ENCODE results near the gene KLK5. TPM values are rescaled to one million over a fixed set of nuclear protein-coding genes. Genes with fewer than 3 reads are reported as not detected.
A peak's percentile ranks its signal among the peaks of the same experiment; 100 is the strongest.
"Not testable (repeated sequence)": the region's sequence is repeated elsewhere in the genome, so short reads cannot be mapped to it uniquely, and the experiment has no call there.

KLK5 gene, protein sequence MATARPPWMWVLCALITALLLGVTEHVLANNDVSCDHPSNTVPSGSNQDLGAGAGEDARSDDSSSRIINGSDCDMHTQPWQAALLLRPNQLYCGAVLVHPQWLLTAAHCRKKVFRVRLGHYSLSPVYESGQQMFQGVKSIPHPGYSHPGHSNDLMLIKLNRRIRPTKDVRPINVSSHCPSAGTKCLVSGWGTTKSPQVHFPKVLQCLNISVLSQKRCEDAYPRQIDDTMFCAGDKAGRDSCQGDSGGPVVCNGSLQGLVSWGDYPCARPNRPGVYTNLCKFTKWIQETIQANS
- 10 to 100 TPM; 13.9 to 18.7 TPM for polyA plus RNA-seq

DNA sequence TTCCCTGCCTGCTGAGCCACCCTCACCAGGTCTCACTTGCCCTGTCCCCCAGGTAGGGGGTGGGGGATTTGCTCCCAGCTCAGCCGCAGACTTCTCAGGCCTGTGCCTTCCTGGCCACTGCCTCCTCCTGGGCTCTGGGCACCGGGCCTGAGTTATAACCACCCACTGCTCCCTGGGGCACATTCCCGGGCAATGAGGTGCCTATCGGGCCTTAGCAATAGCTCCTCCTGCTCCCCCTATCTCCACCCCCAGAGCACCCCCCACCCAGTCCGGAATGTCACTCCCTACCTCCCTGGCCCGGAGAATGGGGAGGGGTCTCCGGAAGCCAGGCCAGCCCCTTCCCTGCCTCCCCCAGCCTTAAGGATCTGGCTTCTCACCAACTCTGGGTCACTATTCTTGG, at the start of gene KLK5:
TSS of gene KLK5 (minus strand) at position 129 of the 400 bp plus-strand sequence. CDS start 381 bp downstream, outside the sequence.
- no peaks in the 10 kb centered on the region for H3K36me3 ChIP-seq (ENCODE audit: control insufficient read depth in 2 of 2, insufficient read depth in 2 of 2, low read length in 1 of 2)
- WGBS, 2 donors: 7 to 15% methylated on average over 7 of the region's 7 CpGs
- no peaks in the 10 kb centered on the region for H3K27me3 ChIP-seq (ENCODE audit: control insufficient read depth in 1 of 2, insufficient read depth in 2 of 2, low read length in 2 of 2)
- no peaks in the 10 kb centered on the region for H3K9me3 ChIP-seq (ENCODE audit: control insufficient read depth in 2 of 2, insufficient read depth in 1 of 2, low read depth in 1 of 2, low read length in 1 of 2)
- H3K27ac ChIP-seq (ENCODE audit: low read depth in 2 of 2, low read length in 1 of 2): no peak within 1 kb of the TSS
- H3K4me1 ChIP-seq (ENCODE audit: control insufficient read depth in 2 of 2, insufficient read depth in 2 of 2, low read length in 1 of 2): peaks cover 0 to 2% of the 10 kb centered on the region in 2 donors
- peak within 1 kb of the TSS in 1 of 2 donors; percentile 28 for H3K4me3 ChIP-seq (ENCODE audit: low read depth in 1 of 2, low read length in 2 of 2)

DNA sequence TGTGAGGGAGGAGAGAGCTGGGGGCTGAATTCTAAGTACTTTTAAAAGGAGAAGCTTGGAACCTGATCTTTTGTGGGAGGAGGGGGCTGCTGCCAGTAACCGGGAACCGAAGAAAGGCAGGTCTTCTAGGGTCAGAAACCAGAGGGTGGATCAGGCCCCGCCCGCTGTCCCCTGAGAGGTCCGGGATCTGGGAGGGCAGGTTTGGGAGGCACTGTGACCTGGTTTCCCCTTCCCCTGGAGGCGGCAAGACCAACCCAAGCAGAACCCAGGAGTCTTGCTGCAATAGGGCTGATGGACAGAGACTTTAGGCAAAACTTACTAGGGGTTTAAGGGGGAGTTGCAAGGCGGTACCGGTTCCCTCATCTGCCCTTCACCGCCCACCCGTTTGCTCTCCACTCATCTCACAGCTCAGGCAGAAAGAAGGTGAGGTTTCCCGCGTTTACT, 49.3 kb upstream of the KLK5 start:
- H3K27me3 ChIP-seq (ENCODE audit: control insufficient read depth in 1 of 2, insufficient read depth in 2 of 2, low read length in 2 of 2): no peaks in the 10 kb centered on the region
- no peaks in the 10 kb centered on the region for H3K9me3 ChIP-seq (ENCODE audit: control insufficient read depth in 2 of 2, insufficient read depth in 1 of 2, low read depth in 1 of 2, low read length in 1 of 2)
- H3K36me3 ChIP-seq (ENCODE audit: control insufficient read depth in 2 of 2, insufficient read depth in 2 of 2, low read length in 1 of 2): no peaks in the 10 kb centered on the region
- H3K4me1 ChIP-seq (ENCODE audit: control insufficient read depth in 2 of 2, insufficient read depth in 2 of 2, low read length in 1 of 2): no peaks in the 10 kb centered on the region
- H3K4me3 ChIP-seq (ENCODE audit: low read depth in 1 of 2, low read length in 2 of 2): peak overlapping the region; percentile 31 to 61
- WGBS, 2 donors: 32 to 40% methylated on average over 11 to 12 of the region's 12 CpGs
- H3K27ac ChIP-seq (ENCODE audit: low read depth in 2 of 2, low read length in 1 of 2): peak overlapping the region; percentile 78 to 91

DNA sequence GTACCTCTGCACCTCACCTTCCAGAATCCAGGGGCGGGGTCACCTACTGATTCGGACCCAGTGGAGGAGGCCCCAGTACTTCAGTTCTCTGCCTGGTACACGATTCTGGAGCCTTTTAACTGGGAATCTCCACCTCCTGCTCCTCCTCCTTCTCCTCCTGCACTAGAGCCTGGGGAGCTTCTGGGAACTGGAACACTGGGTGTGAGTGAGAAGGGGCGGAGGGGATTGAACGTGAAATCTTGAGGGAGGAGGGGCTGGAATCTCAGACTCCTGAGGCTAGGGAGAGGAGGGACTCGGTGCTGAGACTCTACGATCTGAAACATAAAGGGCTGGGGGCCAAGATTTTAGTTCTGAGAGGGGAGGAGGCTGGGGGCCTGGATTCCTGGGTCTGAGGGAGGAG, 48.7 kb upstream of the KLK5 start, which contains the start of gene KLK8:
TSS of gene KLK8 (minus strand) at position 90 of the 400 bp plus-strand sequence. CDS start 437 bp downstream, outside the sequence.
- Histone ChIP-seq H3K27me3 (ENCODE audit: control insufficient read depth in 1 of 2, insufficient read depth in 2 of 2, low read length in 2 of 2) (no peaks in the 10 kb centered on the region), H3K27ac (ENCODE audit: low read depth in 2 of 2, low read length in 1 of 2) (peak within 1 kb of the TSS; percentile 78 to 91), H3K4me1 (ENCODE audit: control insufficient read depth in 2 of 2, insufficient read depth in 2 of 2, low read length in 1 of 2) (no peaks in the 10 kb centered on the region), H3K36me3 (ENCODE audit: control insufficient read depth in 2 of 2, insufficient read depth in 2 of 2, low read length in 1 of 2) (no peaks in the 10 kb centered on the region), H3K4me3 (ENCODE audit: low read depth in 1 of 2, low read length in 2 of 2) (peak within 1 kb of the TSS; percentile 53 to 61), H3K9me3 (ENCODE audit: control insufficient read depth in 2 of 2, insufficient read depth in 1 of 2, low read depth in 1 of 2, low read length in 1 of 2) (no peaks in the 10 kb centered on the region)
- 19 to 22% methylated on average over 7 of the region's 7 CpGs for WGBS, 2 donors

DNA sequence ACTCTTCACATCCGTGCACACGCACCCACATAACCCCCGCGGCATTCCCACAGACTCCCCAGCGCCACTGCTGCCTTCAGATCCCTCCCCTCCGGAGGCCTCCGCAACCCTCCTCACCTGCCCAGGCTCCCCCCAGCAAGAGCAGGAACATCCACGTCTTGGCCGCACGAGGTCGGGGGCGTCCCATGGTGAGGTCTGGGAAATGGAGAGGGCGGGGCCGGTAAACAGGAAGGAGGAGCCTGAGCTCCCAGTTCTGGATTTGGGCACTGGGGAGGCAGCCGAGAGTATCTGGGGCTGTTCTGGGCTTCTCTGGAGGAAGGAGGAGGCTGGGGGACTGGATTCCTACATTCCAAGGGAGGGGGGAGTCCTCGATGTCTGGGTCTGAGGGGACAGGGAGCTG, 48.1 kb upstream of the KLK5 start:
- H3K36me3 ChIP-seq (ENCODE audit: control insufficient read depth in 2 of 2, insufficient read depth in 2 of 2, low read length in 1 of 2): no peaks in the 10 kb centered on the region
- peak overlapping the region; percentile 53 to 61 for H3K4me3 ChIP-seq (ENCODE audit: low read depth in 1 of 2, low read length in 2 of 2)
- H3K9me3 ChIP-seq (ENCODE audit: control insufficient read depth in 2 of 2, insufficient read depth in 1 of 2, low read depth in 1 of 2, low read length in 1 of 2): no peaks in the 10 kb centered on the region
- H3K27me3 ChIP-seq (ENCODE audit: control insufficient read depth in 1 of 2, insufficient read depth in 2 of 2, low read length in 2 of 2): no peaks in the 10 kb centered on the region
- 24 to 30% methylated on average over 16 of the region's 16 CpGs for WGBS, 2 donors
- no peaks in the 10 kb centered on the region for H3K4me1 ChIP-seq (ENCODE audit: control insufficient read depth in 2 of 2, insufficient read depth in 2 of 2, low read length in 1 of 2)
- peak overlapping the region; percentile 78 to 91 for H3K27ac ChIP-seq (ENCODE audit: low read depth in 2 of 2, low read length in 1 of 2)

DNA sequence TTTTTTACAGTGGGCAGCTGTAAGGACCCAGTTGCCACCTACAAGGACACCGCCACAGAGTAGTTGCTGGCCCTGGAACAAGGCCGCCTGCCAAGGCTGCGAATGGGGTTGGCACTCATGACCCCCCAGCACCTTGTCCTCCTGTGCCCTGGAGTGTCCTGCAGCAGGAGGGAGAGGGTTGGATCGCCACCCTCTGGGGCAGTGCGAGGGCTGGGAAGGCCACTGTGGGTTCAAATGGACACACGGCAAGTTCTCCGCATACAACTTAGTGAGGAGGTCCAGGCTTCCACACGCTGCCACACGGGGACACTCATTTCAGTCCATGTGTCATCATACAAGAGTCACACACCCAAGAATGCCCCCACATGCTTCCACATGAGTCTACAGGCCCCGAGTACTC, 47.6 kb upstream of the KLK5 start:
- Histone ChIP-seq H3K4me1 (ENCODE audit: control insufficient read depth in 2 of 2, insufficient read depth in 2 of 2, low read length in 1 of 2) (no peaks in the 10 kb centered on the region), H3K27ac (ENCODE audit: low read depth in 2 of 2, low read length in 1 of 2) (peak overlapping the region in 1 of 2 donors; percentile 91), H3K4me3 (ENCODE audit: low read depth in 1 of 2, low read length in 2 of 2) (peak overlapping the region; percentile 53 to 61), H3K36me3 (ENCODE audit: control insufficient read depth in 2 of 2, insufficient read depth in 2 of 2, low read length in 1 of 2) (no peaks in the 10 kb centered on the region), H3K9me3 (ENCODE audit: control insufficient read depth in 2 of 2, insufficient read depth in 1 of 2, low read depth in 1 of 2, low read length in 1 of 2) (no peaks in the 10 kb centered on the region), H3K27me3 (ENCODE audit: control insufficient read depth in 1 of 2, insufficient read depth in 2 of 2, low read length in 2 of 2) (no peaks in the 10 kb centered on the region)
- 77 to 79% methylated on average over 10 of the region's 10 CpGs for WGBS, 2 donors

DNA sequence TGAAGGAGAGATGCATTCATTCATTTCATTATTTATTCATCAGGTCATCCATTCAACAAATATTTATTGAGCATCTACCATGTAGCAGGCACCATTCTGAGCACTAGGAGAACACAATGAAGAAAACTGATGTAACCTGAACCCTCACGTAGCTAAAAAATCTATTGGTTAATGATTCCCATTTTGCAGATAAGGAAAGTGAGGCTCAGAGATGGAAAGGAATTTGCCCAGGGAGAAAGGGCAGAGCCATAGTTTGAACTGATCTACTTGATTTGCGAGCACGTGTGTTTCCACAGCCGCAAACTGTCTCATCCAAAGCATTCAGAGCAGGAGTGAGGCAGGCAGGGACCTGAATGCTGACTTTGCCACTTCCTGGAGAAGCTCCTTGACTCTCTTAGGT, 45.8 kb upstream of the KLK5 start:
- Histone ChIP-seq H3K9me3 (ENCODE audit: control insufficient read depth in 2 of 2, insufficient read depth in 1 of 2, low read depth in 1 of 2, low read length in 1 of 2) (no peaks in the 10 kb centered on the region), H3K27me3 (ENCODE audit: control insufficient read depth in 1 of 2, insufficient read depth in 2 of 2, low read length in 2 of 2) (no peaks in the 10 kb centered on the region), H3K36me3 (ENCODE audit: control insufficient read depth in 2 of 2, insufficient read depth in 2 of 2, low read length in 1 of 2) (no peaks in the 10 kb centered on the region), H3K4me1 (ENCODE audit: control insufficient read depth in 2 of 2, insufficient read depth in 2 of 2, low read length in 1 of 2) (no peaks in the 10 kb centered on the region), H3K4me3 (ENCODE audit: low read depth in 1 of 2, low read length in 2 of 2) (no peak overlapping the region), H3K27ac (ENCODE audit: low read depth in 2 of 2, low read length in 1 of 2) (peak overlapping the region in 1 of 2 donors; percentile 34)
- WGBS, 2 donors: 61 to 70% methylated on average over 4 of the region's 4 CpGs

DNA sequence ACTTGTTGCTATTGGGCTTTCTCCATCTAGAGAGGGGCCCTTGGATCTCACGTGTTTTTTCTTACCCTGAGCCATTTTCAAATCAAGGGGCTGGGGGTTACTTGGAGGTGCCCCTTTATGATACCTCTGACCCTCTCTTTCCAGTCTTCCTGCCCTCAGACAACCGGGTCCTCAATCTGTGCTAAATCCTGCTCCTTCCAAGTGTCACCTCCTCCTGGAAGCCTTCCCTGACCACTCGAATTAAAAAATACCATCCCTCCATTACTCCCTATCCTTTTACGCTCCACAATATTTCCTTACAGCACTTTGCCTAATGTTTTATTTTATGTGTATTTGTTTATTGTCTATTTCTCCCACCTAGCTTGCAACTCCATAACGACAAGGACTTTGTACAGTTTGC, 45.2 kb upstream of the KLK5 start:
- Histone ChIP-seq H3K27me3 (ENCODE audit: control insufficient read depth in 1 of 2, insufficient read depth in 2 of 2, low read length in 2 of 2) (no peaks in the 10 kb centered on the region), H3K9me3 (ENCODE audit: control insufficient read depth in 2 of 2, insufficient read depth in 1 of 2, low read depth in 1 of 2, low read length in 1 of 2) (no peaks in the 10 kb centered on the region), H3K36me3 (ENCODE audit: control insufficient read depth in 2 of 2, insufficient read depth in 2 of 2, low read length in 1 of 2) (no peaks in the 10 kb centered on the region), H3K27ac (ENCODE audit: low read depth in 2 of 2, low read length in 1 of 2) (no peak overlapping the region), H3K4me1 (ENCODE audit: control insufficient read depth in 2 of 2, insufficient read depth in 2 of 2, low read length in 1 of 2) (no peaks in the 10 kb centered on the region), H3K4me3 (ENCODE audit: low read depth in 1 of 2, low read length in 2 of 2) (no peak overlapping the region)
- WGBS, 2 donors: 64 to 72% methylated on average over 5 of the region's 5 CpGs

DNA sequence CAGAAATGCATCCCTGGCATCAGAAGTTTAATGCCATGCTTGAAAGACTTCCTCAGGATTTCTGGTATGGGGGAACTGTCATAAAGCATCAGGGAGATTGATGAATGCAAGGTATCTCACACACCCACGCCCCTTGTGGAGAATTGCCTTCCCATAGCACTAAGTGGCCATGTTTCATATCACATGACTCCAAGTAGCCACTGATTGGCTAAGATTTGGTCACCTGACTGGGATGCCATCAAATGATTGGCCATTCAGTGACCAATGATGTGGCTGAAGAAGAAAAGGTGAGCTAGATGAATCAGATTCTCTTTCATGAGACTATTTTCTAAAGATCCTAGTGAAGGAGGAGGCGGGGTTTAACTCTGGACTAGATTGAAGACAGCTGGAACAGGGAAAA, 41.3 kb upstream of the KLK5 start:
- Histone ChIP-seq H3K4me1 (ENCODE audit: control insufficient read depth in 2 of 2, insufficient read depth in 2 of 2, low read length in 1 of 2) (no peaks in the 10 kb centered on the region), H3K27ac (ENCODE audit: low read depth in 2 of 2, low read length in 1 of 2) (no peak overlapping the region), H3K27me3 (ENCODE audit: control insufficient read depth in 1 of 2, insufficient read depth in 2 of 2, low read length in 2 of 2) (no peaks in the 10 kb centered on the region), H3K36me3 (ENCODE audit: control insufficient read depth in 2 of 2, insufficient read depth in 2 of 2, low read length in 1 of 2) (no peaks in the 10 kb centered on the region), H3K4me3 (ENCODE audit: low read depth in 1 of 2, low read length in 2 of 2) (no peak overlapping the region), H3K9me3 (ENCODE audit: control insufficient read depth in 2 of 2, insufficient read depth in 1 of 2, low read depth in 1 of 2, low read length in 1 of 2) (no peaks in the 10 kb centered on the region)
- WGBS, 2 donors: 73 to 81% methylated on average over 2 of the region's 2 CpGs

DNA sequence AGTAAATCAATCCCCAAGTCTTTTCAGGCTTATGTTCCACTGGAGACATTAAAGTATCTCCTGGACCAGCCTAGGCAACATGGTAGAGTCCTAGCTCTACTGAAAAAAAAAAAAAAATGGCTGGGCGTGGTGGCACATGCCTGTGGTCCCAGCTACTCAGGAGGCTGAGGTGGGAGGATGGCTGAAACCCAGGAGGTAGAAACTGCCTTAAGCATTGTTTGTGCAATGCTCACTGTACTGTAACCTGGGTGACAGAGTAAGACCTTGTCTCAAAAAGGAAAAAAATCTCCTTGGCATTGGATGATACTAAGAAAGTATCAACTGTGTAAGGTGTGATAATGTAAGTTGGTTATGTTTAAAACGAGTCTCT, 39.8 kb upstream of the KLK5 start:
- WGBS, 2 donors: 37 to 48% methylated on average over 2 of the region's 2 CpGs
- Histone ChIP-seq H3K4me3 (ENCODE audit: low read depth in 1 of 2, low read length in 2 of 2) (no peak overlapping the region), H3K36me3 (ENCODE audit: control insufficient read depth in 2 of 2, insufficient read depth in 2 of 2, low read length in 1 of 2) (no peaks in the 10 kb centered on the region), H3K9me3 (ENCODE audit: control insufficient read depth in 2 of 2, insufficient read depth in 1 of 2, low read depth in 1 of 2, low read length in 1 of 2) (no peaks in the 10 kb centered on the region), H3K27ac (ENCODE audit: low read depth in 2 of 2, low read length in 1 of 2) (peak overlapping the region; percentile 30 to 44), H3K4me1 (ENCODE audit: control insufficient read depth in 2 of 2, insufficient read depth in 2 of 2, low read length in 1 of 2) (no peaks in the 10 kb centered on the region), H3K27me3 (ENCODE audit: control insufficient read depth in 1 of 2, insufficient read depth in 2 of 2, low read length in 2 of 2) (no peaks in the 10 kb centered on the region)

DNA sequence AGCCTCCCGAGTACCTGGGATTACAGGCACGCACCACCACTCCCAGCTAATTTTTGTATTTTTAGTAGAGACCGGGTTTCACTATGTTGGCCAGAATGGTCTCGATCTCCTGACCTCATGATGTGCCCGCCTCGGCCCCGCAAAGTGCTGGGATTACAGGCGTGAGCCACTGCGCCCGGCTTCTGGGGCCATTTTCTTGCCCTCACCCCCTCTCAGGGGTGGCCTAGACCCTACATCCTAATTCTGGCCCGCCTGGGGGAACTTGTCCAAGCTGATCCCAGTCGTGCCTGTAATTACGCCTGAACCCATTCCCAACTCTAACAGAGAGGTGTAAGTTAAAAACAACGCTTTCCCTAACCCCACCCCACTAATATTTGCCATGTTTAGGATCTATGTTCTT, 31.6 kb upstream of the KLK5 start:
- H3K4me3 ChIP-seq (ENCODE audit: low read depth in 1 of 2, low read length in 2 of 2); H3K9me3 ChIP-seq (ENCODE audit: control insufficient read depth in 2 of 2, insufficient read depth in 1 of 2, low read depth in 1 of 2, low read length in 1 of 2); H3K36me3 ChIP-seq (ENCODE audit: control insufficient read depth in 2 of 2, insufficient read depth in 2 of 2, low read length in 1 of 2); H3K27ac ChIP-seq (ENCODE audit: low read depth in 2 of 2, low read length in 1 of 2); H3K27me3 ChIP-seq (ENCODE audit: control insufficient read depth in 1 of 2, insufficient read depth in 2 of 2, low read length in 2 of 2); H3K4me1 ChIP-seq (ENCODE audit: control insufficient read depth in 2 of 2, insufficient read depth in 2 of 2, low read length in 1 of 2): not testable (repeated sequence)
- WGBS, 2 donors: 80 to 82% methylated on average over 14 of the region's 14 CpGs

Data from esophagus (tissue), 2 donors.